ENCODE data around the gene TAS2R46.
"Not testable (repeated sequence)": the region's sequence is repeated elsewhere in the genome, so short reads cannot be mapped to it uniquely, and the experiment has no call there.

DNA sequence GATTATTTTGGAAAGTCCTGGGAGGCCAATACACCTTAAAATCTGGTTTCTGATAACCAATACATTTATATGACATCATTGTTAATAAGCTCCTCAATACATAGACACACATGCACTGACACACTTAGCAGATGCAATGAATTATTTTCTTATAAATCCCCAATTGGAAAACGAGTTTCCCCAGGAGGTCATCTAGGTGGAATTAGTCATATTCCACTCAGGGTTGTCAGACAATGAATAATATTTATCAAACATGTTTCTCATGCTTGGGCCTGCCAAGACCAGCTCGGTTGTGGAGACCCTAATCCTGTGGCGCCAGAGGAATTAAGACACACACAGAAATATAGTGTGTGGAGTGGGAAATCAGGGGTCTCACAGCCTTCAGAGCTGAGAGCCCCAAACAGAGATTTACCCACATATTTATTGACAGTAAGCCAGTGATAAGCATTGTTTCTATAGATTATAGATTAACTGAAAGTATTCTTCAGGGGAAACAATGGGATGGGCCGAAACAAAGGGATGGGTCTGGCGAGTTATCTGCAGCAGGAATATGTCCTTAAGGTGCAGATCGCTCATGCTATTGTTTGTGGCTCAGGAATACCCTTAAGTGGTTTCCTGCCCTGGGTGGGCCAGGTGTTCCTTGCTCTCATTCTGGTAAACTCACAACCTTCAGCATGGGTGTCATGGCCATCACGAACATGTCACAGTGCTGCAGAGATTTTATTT, 12.1 kb downstream of the TAS2R46 start:
- TF ChIP-seq ZFX (CRISPR knock-in tag; IDR thresholded peaks at IDR 0.05; ENCODE audit: low read depth); ZBTB7A (CRISPR knock-in tag; IDR thresholded peaks at IDR 0.05); ZNF616 (CRISPR knock-in tag; IDR thresholded peaks at IDR 0.05; ENCODE audit: low read depth): not testable (repeated sequence)
- TF ChIP-seq, protein P1, sequence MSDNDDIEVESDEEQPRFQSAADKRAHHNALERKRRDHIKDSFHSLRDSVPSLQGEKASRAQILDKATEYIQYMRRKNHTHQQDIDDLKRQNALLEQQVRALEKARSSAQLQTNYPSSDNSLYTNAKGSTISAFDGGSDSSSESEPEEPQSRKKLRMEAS (IDR thresholded peaks at IDR 0.05) = not testable (repeated sequence)
- TF ChIP-seq, protein P2, sequence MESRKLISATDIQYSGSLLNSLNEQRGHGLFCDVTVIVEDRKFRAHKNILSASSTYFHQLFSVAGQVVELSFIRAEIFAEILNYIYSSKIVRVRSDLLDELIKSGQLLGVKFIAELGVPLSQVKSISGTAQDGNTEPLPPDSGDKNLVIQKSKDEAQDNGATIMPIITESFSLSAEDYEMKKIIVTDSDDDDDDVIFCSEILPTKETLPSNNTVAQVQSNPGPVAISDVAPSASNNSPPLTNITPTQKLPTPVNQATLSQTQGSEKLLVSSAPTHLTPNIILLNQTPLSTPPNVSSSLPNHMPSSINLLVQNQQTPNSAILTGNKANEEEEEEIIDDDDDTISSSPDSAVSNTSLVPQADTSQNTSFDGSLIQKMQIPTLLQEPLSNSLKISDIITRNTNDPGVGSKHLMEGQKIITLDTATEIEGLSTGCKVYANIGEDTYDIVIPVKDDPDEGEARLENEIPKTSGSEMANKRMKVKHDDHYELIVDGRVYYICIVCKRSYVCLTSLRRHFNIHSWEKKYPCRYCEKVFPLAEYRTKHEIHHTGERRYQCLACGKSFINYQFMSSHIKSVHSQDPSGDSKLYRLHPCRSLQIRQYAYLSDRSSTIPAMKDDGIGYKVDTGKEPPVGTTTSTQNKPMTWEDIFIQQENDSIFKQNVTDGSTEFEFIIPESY (CRISPR knock-in tag; IDR thresholded peaks at IDR 0.05) = not testable (repeated sequence)
- TF ChIP-seq, protein P3, sequence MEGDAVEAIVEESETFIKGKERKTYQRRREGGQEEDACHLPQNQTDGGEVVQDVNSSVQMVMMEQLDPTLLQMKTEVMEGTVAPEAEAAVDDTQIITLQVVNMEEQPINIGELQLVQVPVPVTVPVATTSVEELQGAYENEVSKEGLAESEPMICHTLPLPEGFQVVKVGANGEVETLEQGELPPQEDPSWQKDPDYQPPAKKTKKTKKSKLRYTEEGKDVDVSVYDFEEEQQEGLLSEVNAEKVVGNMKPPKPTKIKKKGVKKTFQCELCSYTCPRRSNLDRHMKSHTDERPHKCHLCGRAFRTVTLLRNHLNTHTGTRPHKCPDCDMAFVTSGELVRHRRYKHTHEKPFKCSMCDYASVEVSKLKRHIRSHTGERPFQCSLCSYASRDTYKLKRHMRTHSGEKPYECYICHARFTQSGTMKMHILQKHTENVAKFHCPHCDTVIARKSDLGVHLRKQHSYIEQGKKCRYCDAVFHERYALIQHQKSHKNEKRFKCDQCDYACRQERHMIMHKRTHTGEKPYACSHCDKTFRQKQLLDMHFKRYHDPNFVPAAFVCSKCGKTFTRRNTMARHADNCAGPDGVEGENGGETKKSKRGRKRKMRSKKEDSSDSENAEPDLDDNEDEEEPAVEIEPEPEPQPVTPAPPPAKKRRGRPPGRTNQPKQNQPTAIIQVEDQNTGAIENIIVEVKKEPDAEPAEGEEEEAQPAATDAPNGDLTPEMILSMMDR (CRISPR knock-in tag; IDR thresholded peaks at IDR 0.05) = not testable (repeated sequence)

Data from HepG2 (cell line).